Neural progenitor cell (in vitro differentiated cells): ENCODE data around the gene CRIP1. TPM values are rescaled to one million over a fixed set of nuclear protein-coding genes. Genes with fewer than 3 reads are reported as not detected.

Experiments used
- DNase-seq: peaks from one replicate; pipeline ENCODE4 v3.0.0-alpha.2; 2016; ENCODE audit warnings: low spot score
- H2AFZ ChIP-seq: fragments of 200-600 bp; sonication (generic); replicated peaks from 2 replicates; pipeline ENCODE4 v1.6.1; 2016; ENCODE audit warnings: antibody characterized with exemption
- H3F3A ChIP-seq: fragments of 200-600 bp; sonication (generic); 2 replicates; pipeline ENCODE4 v1.6.1; 2016; ENCODE audit warnings: antibody characterized with exemption, low read depth
- H3K27ac ChIP-seq: fragments of 200-600 bp; sonication (generic); 2 replicates; pipeline ENCODE4 v1.5.1; 2016; ENCODE audit warnings: mild to moderate bottlenecking
- H3K27me3 ChIP-seq: fragments of 200-600 bp; sonication (generic); 2 replicates; pipeline ENCODE4 v1.6.1; 2016; ENCODE audit warnings: mild to moderate bottlenecking, moderate library complexity
- H3K36me3 ChIP-seq: fragments of 200-600 bp; sonication (generic); 2 replicates; pipeline ENCODE4 v1.5.1; 2016
- H3K4me1 ChIP-seq: fragments of 200-600 bp; sonication (generic); 2 replicates; pipeline ENCODE4 v1.6.1; 2016; ENCODE audit warnings: mixed run types
- H3K4me2 ChIP-seq: fragments of 200-600 bp; sonication (generic); 2 replicates; pipeline ENCODE4 v1.6.1; 2016
- H3K4me3 ChIP-seq: fragments of 200-600 bp; sonication (generic); 2 replicates; pipeline ENCODE4 v1.5.1; 2016
- H3K79me2 ChIP-seq: fragments of 200-600 bp; sonication (generic); 2 replicates; pipeline ENCODE4 v1.6.1; 2016; ENCODE audit warnings: low read depth
- H3K9ac ChIP-seq: fragments of 200-600 bp; sonication (generic); 2 replicates; pipeline ENCODE4 v1.6.1; 2016
- H3K9me3 ChIP-seq: fragments of 200-600 bp; sonication (generic); 2 replicates; pipeline ENCODE4 v1.5.1; 2016; ENCODE audit warnings: low read depth
- H4K20me1 ChIP-seq: fragments of 200-600 bp; sonication (generic); 2 replicates; pipeline ENCODE4 v1.6.1; 2016; ENCODE audit warnings: low read depth
- H3K27ac Mint-ChIP-seq: 3 replicates; pipeline ENCODE4 v1.8.0; 2021; ENCODE audit warnings: mixed read lengths
- H3K27me3 Mint-ChIP-seq: 2 replicates; pipeline ENCODE4 v1.8.0; 2022; ENCODE audit warnings: low read depth, mild to moderate bottlenecking, inconsistent platforms, moderate library complexity, mixed read lengths; ENCODE audit not compliant: insufficient read depth
- H3K36me3 Mint-ChIP-seq: 3 replicates; pipeline ENCODE4 v1.8.0; 2021; ENCODE audit warnings: mixed read lengths
- H3K4me1 Mint-ChIP-seq: 3 replicates; pipeline ENCODE4 v1.8.0; 2021; ENCODE audit warnings: mixed read lengths
- H3K4me3 Mint-ChIP-seq: 3 replicates; pipeline ENCODE4 v1.8.0; 2021; ENCODE audit warnings: mild to moderate bottlenecking, moderate library complexity, mixed read lengths
- H3K9me3 Mint-ChIP-seq: 3 replicates; pipeline ENCODE4 v1.8.0; 2020; ENCODE audit warnings: mixed read lengths
- CTCF ChIP-seq: fragments of 200-600 bp; sonication (generic); IDR thresholded peaks from 2 replicates; pipeline ENCODE4 v1.5.1; 2017; ENCODE audit warnings: antibody characterized with exemption, mild to moderate bottlenecking
- EZH2 ChIP-seq: fragments of 200-600 bp; sonication (generic); IDR thresholded peaks from 2 replicates; pipeline ENCODE4 v1.6.1; 2017; ENCODE audit warnings: antibody characterized with exemption, mild to moderate bottlenecking, moderate library complexity
- EZH2phosphoT487 ChIP-seq: fragments of 200-600 bp; sonication (generic); IDR thresholded peaks from 2 replicates; pipeline ENCODE4 v1.6.1; 2017; ENCODE audit warnings: antibody characterized with exemption
- total RNA-seq: library from RNA; depleted of rRNA; stranded (reverse); fragments of >200 nt; gene quantifications from 2 replicates; pipeline ENCODE4 v1.2.3, GENCODE V29; 2015; ENCODE audit warnings: low replicate concordance

Gene CRIP1
- total RNA-seq, 1 donor from 2014 or later = not detected

DNA sequence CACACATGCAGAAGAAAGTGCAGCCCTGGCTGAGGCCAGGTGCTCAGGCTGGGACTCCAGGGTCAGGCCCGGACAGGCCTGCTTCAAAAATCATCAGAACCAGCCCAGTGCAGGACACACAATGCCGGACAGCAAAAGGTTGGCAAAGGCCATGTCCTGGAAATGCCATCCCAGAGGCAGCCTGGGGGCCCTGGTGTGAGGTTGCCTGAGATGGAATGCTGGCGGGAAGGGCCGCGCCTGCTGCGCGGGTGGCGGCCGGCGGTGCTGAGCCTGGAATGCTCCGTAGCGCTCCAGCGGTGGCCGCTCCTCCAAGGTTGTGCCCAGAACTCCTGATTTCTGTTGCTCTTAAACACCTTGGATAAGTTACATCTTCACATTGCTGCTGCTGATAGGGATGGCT is 33.7 kb upstream of the CRIP1 start:
- Histone ChIP-seq H3K4me3 (no peak overlapping the region), H3K27ac (no peak overlapping the region), H3K9me3 (no peaks in the 10 kb centered on the region), H3K4me1 (no peaks in the 10 kb centered on the region), H2AFZ (no peak overlapping the region), H3K36me3 (no peaks in the 10 kb centered on the region), H3K79me2 (peaks cover 9% of the 10 kb centered on the region), H3K4me2 (no peak overlapping the region), H3K9ac (no peak overlapping the region), H3K27me3 (no peaks in the 10 kb centered on the region), H3F3A (no peaks in the 10 kb centered on the region), H4K20me1 (peaks cover 30% of the 10 kb centered on the region)
- Mint-ChIP-seq H3K36me3 (peaks cover 10% of the 10 kb centered on the region), H3K27me3 (peaks cover 4% of the 10 kb centered on the region), H3K4me1 (no peaks in the 10 kb centered on the region), H3K4me3 (no peak overlapping the region), H3K27ac (peak overlapping the region; percentile 94), H3K9me3 (no peaks in the 10 kb centered on the region)
- no peak for DNase-seq
- TF ChIP-seq EZH2phosphoT487 = no peak
- TF ChIP-seq CTCF = no peak
- no peak for TF ChIP-seq EZH2

DNA sequence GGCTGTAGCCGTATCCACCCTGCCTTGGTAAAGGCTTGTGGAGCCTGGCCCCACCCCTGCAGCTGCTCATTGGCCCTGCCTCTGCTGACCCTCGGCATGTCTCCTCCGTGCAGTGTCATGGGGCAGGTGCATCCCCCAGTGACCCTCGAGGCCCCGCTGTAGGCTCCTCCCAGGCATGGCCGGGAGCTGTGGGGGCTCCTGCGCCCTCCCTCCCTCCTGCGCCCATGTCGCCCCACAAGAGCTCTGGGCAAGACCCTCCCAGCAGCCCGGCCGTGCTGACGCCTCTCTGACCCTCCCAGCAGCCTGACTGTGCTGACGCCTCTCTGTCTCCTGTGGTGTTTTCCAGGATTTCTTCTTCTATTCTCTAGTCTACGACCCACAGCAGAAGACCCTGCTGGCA is 32.8 kb upstream of the CRIP1 start:
- Histone ChIP-seq H3K4me1 (no peaks in the 10 kb centered on the region), H2AFZ (no peak overlapping the region), H4K20me1 (peaks cover 21% of the 10 kb centered on the region), H3K36me3 (no peaks in the 10 kb centered on the region), H3K27me3 (no peaks in the 10 kb centered on the region), H3F3A (no peaks in the 10 kb centered on the region), H3K9me3 (no peaks in the 10 kb centered on the region), H3K27ac (no peak overlapping the region), H3K4me3 (no peak overlapping the region), H3K9ac (no peak overlapping the region), H3K79me2 (peaks cover 7% of the 10 kb centered on the region), H3K4me2 (no peak overlapping the region)
- H3K4me1 Mint-ChIP-seq = no peaks in the 10 kb centered on the region
- no peak overlapping the region for H3K27ac Mint-ChIP-seq
- no peak for DNase-seq
- H3K27me3 Mint-ChIP-seq = peaks cover 4% of the 10 kb centered on the region
- TF ChIP-seq CTCF (no peak), EZH2phosphoT487 (no peak), EZH2 (no peak)
- no peak overlapping the region for H3K4me3 Mint-ChIP-seq
- peaks cover 10% of the 10 kb centered on the region for H3K36me3 Mint-ChIP-seq
- H3K9me3 Mint-ChIP-seq = no peaks in the 10 kb centered on the region

DNA sequence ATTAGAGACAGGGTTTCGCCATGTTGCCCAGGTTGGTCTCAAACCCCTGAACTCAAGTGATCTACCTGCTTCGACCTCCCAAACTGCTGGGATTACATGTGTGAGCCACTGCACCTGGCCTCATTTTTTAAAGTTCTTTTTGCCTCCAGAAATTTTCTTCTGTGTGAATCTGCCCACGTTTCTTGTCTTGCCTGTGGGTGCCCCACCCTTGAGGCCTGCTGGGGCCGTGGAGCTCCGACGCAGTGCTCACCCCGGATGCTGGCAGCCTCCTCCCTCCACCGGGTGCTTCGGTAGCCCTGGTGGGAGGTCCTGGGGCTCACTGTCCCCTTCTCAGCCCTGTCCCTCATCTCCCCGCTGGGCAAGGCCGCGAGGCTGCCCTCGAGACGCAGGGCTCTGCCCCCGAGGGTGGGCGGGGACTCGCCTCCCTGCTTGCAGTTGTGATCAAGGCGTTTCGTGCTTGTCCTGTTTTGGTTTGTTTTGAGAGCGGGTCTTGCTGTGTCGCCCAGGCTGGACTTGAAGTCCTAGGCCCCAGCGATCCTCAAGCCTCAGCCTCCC is 31.5 kb upstream of the CRIP1 start:
- H3K4me2 ChIP-seq = no peak overlapping the region
- H3K79me2 ChIP-seq = no peaks in the 10 kb centered on the region
- no peaks in the 10 kb centered on the region for H3K27me3 ChIP-seq
- no peak overlapping the region for H2AFZ ChIP-seq
- DNase-seq = no peak
- no peak for TF ChIP-seq EZH2phosphoT487
- TF ChIP-seq EZH2 = no peak
- no peak for TF ChIP-seq CTCF
- H3F3A ChIP-seq = no peaks in the 10 kb centered on the region
- Mint-ChIP-seq H3K9me3 (no peaks in the 10 kb centered on the region), H3K27me3 (peaks cover 4% of the 10 kb centered on the region), H3K4me3 (no peak overlapping the region), H3K4me1 (no peaks in the 10 kb centered on the region), H3K36me3 (peaks cover 10% of the 10 kb centered on the region), H3K27ac (no peak overlapping the region)
- no peak overlapping the region for H3K9ac ChIP-seq
- no peak overlapping the region for H3K4me3 ChIP-seq
- H3K27ac ChIP-seq = no peak overlapping the region
- H3K36me3 ChIP-seq = no peaks in the 10 kb centered on the region
- peaks cover 10% of the 10 kb centered on the region for H4K20me1 ChIP-seq
- H3K4me1 ChIP-seq = no peaks in the 10 kb centered on the region
- H3K9me3 ChIP-seq = no peaks in the 10 kb centered on the region
